Urinary bladder (tissue), 4 donors: ENCODE data around the gene FOXL3. TPM values are rescaled to one million over a fixed set of nuclear protein-coding genes. Genes with fewer than 3 reads are reported as not detected.

Source experiments
- DNase-seq: peaks from one replicate; pipeline ENCODE4 v3.0.0-alpha.2; 2015; ENCODE audit errors: extremely low spot score
- H3K27ac ChIP-seq: one replicate; pipeline ENCODE4 v1.5.1; 2013; ENCODE audit warnings: low read depth, mild to moderate bottlenecking, moderate library complexity
- H3K36me3 ChIP-seq: one replicate; pipeline ENCODE4 v1.6.1; 2013; ENCODE audit warnings: mild to moderate bottlenecking, moderate library complexity; ENCODE audit not compliant: insufficient read depth
- H3K4me1 ChIP-seq: one replicate; pipeline ENCODE4 v1.6.1; 2013; ENCODE audit warnings: mild to moderate bottlenecking, moderate library complexity; ENCODE audit not compliant: insufficient read depth
- H3K4me3 ChIP-seq: one replicate; pipeline ENCODE4 v1.5.1; 2013; ENCODE audit warnings: low read depth, low read length
- WGBS: extraction: QIAGEN DNeasy Blood & Tissue Kit; methylation state at CpG from one replicate; pipeline ENCODE4 v1.1.7; 2013; 5-methylcytosine and 5-hydroxymethylcytosine counted together
- polyA plus RNA-seq: library from polyadenylated mRNA; stranded (reverse); fragments of 200-250 nt; gene quantifications from one replicate; pipeline ENCODE4 v1.2.3, GENCODE V29; 2013
- total RNA-seq: library from RNA; depleted of rRNA; stranded (reverse); fragments of >200 nt; gene quantifications from one replicate; pipeline ENCODE4 v1.2.3, GENCODE V29; 2014
- donor health status: healthy with polysubstance abuse.
- donor health status: healthy.

FOXL3 gene
- total and polyA plus RNA-seq, 2 donors: not detected

DNA sequence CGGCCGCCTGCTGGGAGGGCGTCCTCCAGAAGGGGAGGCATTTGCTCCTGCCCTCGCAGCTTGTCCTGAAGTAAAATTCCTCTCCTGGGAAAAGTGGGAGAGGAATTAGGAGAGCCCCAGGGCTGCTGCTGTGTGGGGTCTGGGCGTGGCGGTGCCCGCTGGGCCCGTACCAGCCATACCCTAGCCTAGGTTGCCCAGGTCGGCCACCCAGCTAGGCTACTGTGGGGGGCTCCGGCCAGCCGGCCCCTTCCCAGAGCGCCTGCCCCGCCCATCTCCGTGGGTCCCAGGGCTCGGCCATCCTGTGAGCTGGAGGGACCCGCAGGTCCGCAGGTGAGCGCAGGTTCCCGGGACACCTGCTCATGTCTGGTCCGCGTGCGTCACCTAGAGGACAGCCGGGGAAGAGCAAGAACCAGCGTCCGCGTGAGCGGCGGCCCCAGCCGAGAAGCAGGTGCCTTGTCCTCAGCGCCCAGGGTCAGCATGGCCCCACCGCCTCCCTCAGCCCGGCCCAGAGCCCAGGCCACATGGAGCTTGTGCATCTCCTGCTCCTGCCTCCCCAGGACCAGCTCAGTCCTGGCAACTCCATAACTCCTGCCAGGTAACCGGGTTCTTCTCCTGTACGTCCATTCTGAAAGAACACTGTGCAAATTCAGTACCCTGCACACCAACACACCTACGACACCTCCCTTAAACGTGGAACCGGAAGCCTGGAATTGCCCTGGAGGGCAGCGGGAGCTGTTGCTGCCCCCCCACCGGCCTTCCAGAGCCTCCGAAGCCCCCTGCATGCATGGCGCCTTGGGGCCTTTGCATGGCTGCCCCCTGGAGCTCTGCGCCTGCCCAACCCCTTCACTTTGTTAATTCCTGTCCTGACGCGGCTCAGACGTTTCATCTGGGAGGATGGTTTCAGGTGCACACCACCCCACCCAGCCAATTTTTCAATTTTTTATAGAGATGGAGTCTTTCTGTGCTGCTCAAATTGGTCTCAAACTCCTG is 22.8 kb upstream of the FOXL3 start:
- Histone ChIP-seq H3K4me3 (no peak overlapping the region), H3K27ac (no peak overlapping the region), H3K36me3 (no peaks in the 10 kb centered on the region), H3K4me1 (no peaks in the 10 kb centered on the region)
- WGBS: 77% methylated on average over 45 of the region's 45 CpGs
- no peak for DNase-seq

DNA sequence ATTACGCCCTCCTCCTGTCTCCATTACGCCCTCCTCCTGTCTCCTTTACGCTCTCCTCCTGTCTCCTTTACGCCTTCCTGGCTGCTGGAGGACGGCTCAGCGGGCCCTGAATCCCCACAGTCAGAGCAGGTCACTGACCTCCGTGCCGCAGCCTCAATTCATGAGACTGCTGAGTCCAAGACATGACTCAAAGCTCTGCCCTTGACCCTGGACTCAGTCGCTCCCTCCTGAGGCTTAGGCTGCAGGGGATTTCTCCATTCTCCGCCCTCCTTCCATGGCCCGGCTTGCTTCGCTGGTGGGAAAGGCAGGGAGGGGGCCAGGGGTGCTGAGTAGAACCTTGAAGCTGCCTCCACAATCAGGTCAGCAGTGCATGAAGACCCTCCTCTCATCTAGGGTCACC is 21.0 kb upstream of the FOXL3 start:
- 68% methylated on average over 12 of the region's 12 CpGs for WGBS
- Histone ChIP-seq H3K36me3 (no peaks in the 10 kb centered on the region), H3K27ac (no peak overlapping the region), H3K4me3 (no peak overlapping the region), H3K4me1 (no peaks in the 10 kb centered on the region)
- no peak for DNase-seq

DNA sequence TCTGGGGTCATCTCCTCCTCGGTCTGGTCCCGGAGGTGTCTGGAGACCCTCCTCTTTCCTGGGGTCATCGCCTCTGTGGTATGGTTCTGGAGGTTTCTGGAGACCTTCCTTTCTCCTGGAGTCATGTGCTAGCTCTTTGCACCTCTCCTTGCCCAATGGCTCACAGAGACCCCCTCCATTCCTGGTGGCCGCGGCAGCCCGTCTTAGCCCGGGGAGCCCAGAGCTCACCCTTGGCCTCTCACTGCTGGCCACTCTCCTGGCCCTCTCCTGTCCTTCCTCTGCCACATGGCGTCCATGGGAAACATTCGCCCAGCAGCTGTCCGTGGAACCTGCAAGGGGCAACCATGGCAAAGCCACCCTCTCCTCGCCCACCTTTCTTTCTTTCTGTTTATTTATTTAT is 20.2 kb upstream of the FOXL3 start:
- H3K36me3 ChIP-seq: no peaks in the 10 kb centered on the region
- WGBS: 89% methylated on average over 11 of the region's 11 CpGs
- H3K4me3 ChIP-seq: no peak overlapping the region
- no peaks in the 10 kb centered on the region for H3K4me1 ChIP-seq
- DNase-seq: no peak
- no peak overlapping the region for H3K27ac ChIP-seq

DNA sequence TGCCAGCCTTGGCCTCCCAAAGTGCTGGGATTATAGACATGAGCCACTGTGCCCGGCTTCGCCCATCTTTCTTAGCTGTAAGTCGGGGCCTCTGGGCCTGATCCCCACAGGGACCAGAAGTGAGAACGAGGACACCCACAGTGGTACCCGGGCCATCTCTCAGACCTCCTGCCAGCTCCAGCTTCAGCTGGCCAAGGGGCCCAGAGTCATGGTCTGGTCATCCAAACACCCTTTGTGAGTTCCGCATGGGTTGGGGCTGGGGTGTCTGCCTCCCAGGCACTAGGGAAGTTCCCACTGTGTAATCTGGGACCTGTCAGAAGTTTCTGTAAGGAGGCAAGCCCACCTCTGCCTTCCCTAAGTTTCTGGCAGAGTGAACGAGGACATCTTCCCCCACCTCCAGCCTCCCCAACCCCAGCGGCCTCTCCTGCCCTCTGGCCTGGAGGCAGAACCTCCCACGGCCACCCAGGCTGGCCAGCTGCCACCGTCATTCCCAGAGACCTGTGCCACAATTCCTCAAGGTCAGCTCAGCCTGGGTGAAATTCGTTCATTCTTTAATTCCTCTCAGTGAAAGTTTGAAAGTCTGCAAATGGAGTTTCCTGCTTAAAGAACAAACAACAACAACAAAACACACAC is 19.5 kb upstream of the FOXL3 start:
- Histone ChIP-seq H3K36me3 (no peaks in the 10 kb centered on the region), H3K4me1 (no peaks in the 10 kb centered on the region), H3K4me3 (no peak overlapping the region), H3K27ac (no peak overlapping the region)
- WGBS: 80% methylated on average over 11 of the region's 11 CpGs
- DNase-seq: no peak

DNA sequence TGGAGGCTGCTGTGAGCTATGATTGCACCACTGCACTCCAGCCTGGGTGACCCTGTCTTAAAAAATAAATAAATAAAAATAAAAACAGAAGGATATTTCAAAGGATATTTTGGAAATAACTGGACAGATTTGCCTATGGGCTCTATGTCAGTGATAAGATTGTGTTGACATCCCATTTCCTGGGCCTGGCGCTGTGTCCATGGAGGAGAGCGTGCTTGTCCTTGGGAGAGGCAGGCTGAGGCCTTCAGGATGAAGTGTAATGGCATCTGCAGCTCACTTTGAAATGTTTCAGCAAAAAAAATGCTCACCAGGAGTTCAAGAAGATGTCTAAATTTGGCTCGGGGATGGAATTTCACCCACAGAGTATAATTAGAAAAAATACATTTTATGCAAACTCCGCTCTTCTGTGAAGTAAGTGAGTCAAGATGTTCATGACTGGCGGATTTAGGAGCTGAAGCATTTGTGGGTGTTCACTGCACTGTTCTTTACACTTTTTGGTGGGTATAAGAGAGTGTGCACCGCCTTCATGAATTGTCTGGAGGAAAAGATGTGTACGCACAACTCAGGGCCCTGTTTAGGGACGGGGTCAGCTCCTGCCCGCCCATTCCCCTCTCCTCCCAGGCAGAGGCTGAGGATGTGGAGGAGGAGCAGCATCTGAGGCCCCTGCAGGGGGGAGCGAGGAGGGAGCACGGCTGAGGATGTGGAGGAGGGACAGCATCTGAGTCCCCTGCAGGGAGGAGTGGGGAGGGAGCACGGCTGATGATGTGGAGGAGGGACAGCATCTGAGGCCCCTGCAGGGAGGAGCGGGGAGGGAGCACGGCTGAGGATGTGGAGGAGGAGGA is 18.5 kb upstream of the FOXL3 start:
- WGBS: 85% methylated on average over 14 of the region's 14 CpGs
- Histone ChIP-seq H3K4me3 (no peak overlapping the region), H3K36me3 (no peaks in the 10 kb centered on the region), H3K4me1 (no peaks in the 10 kb centered on the region), H3K27ac (no peak overlapping the region)
- no peak for DNase-seq

DNA sequence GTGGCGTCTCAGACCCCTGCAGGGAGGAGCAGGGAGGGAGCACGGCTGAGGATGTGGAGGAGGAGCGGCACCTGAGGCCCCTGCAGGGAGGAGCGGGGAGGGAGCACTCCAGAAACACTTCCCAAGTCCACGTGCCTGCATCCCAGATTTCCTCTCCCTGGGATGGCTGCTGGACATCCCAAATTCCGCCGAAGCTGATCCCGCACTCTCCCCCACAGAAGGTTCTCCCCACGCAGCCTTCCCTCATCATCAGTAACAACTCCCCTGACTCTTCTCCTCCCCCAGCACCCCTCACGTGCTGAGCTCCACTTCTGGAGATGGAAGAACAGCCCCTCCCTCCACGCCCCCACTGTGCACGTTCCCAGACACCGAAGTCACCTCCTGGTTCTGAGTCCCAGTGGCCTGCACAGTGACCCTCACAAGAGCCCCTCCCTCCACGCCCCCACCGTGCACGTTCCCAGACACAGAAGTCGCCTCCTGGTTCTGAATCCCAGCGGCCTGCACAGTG is 17.8 kb upstream of the FOXL3 start:
- 87% methylated on average over 18 of the region's 18 CpGs for WGBS
- no peak for DNase-seq
- no peaks in the 10 kb centered on the region for H3K36me3 ChIP-seq
- H3K27ac ChIP-seq: no peak overlapping the region
- no peak overlapping the region for H3K4me3 ChIP-seq
- H3K4me1 ChIP-seq: no peaks in the 10 kb centered on the region

DNA sequence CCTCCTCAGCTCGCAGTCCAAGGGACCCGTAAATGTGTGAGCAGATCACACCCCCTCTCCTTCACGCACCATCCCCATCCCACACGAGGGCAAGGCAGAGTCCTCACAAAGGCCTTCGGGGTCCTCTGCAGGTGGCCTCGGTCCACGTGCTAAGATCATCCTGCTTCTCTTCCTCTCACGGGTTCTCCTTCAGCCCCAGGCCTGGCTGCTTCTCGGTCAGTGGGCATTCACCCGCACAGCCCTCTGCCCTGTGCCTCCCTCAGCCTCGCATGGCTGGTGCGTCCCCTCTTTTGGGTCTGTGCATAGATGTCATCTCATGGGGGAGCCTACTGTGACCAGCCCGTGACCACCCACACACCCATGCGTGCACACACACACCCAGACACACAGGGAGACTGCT is 17.3 kb upstream of the FOXL3 start:
- WGBS: 86% methylated on average over 14 of the region's 14 CpGs
- H3K27ac ChIP-seq: no peak overlapping the region
- no peak overlapping the region for H3K4me3 ChIP-seq
- no peaks in the 10 kb centered on the region for H3K4me1 ChIP-seq
- H3K36me3 ChIP-seq: no peaks in the 10 kb centered on the region
- no peak for DNase-seq

DNA sequence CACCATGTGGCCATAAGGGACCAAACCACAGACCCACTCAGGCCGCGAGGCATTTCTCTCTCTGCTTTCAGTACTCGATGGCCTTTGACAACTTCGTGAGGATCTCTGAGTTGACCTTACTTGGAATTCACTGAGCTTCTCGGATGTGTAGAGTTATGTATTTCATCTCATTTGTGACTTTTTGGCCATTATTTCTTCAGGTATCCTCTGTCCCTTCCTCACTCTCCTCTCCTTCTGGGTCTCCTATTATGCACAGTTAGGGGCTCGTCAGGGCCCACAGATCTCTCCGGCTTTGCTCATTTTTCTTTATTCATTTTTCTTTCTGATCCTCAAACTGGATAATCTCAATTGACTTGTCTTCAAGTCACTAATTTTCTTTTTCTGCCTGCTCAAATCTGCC is 16.6 kb upstream of the FOXL3 start:
- 94% methylated on average over 7 of the region's 7 CpGs for WGBS
- DNase-seq: no peak
- Histone ChIP-seq H3K36me3 (no peaks in the 10 kb centered on the region), H3K4me1 (no peaks in the 10 kb centered on the region), H3K27ac (no peak overlapping the region), H3K4me3 (no peak overlapping the region)

DNA sequence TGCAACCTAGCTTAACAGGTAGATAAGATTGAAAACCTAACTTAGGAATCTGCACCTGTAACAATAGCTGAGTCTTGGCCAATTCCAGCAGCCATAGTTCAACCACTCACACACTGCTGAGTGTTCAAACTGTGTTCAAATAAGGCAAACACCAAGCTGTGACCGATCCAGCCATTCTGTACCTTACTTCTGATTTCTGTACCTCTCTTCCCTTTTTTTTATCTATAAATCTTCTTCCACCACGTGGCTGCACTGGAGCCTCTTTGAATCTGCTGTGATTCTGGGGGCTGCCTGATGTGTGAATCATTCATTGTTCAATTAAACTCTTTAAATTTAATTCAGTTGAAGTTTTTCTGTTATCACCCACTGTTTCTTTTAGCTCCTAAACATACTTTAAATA is 15.7 kb upstream of the FOXL3 start:
- H3K4me3 ChIP-seq: no peak overlapping the region
- 49% methylated on average over 2 of the region's 2 CpGs for WGBS
- DNase-seq: no peak
- no peaks in the 10 kb centered on the region for H3K36me3 ChIP-seq
- no peaks in the 10 kb centered on the region for H3K4me1 ChIP-seq
- H3K27ac ChIP-seq: no peak overlapping the region

DNA sequence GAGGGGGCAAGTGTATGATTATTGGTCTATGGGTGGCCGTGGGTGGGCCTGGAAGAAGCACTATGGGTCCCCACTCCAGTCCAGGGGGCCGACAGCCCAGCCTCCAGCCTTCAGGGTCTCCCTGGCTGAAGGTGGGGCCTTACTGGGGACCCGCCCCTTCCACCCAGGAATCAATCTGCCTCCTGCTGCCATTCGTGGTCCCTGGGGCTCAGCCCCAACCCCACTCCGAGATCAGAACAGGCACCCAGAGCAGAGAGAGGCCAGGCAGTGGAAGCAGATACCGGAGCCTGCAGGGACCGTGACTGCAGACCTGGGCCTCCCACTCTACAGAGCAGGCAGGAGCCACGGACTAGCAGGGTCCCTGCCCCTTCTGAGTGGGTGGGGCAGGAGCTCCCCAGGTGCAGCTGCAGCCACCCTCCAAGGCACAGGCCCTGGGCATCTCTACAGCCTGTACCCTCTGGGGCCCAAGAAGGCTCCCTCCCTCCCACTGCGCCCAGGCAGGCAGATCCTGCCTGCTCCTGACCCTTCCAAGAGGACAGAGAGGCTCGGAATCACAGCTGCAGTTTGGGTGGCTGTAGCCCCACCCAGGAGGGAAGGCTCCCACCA is 13.6 kb upstream of the FOXL3 start:
- Histone ChIP-seq H3K4me3 (no peak overlapping the region), H3K4me1 (no peaks in the 10 kb centered on the region), H3K27ac (no peak overlapping the region), H3K36me3 (no peaks in the 10 kb centered on the region)
- no peak for DNase-seq
- 85% methylated on average over 10 of the region's 10 CpGs for WGBS

DNA sequence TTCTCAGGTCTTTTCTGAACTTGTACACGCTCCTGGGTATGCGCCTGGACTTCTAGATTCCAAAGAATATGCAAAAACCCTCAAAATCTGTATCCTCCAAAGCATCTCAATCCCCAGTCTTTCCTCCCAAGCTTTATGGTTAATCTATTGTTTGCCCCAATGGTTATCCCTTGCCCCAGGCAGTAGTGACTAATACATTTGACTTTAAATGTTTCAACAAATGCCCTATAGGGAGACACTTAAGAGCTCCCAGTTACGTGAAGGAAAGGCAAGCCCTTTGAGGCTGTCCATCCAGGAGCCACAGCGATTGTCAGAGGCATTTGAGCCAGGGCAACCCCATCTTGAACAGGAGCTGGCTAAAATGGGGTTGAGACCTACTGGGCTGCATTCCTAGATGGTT is 12.7 kb upstream of the FOXL3 start:
- DNase-seq: no peak
- no peaks in the 10 kb centered on the region for H3K36me3 ChIP-seq
- H3K27ac ChIP-seq: no peak overlapping the region
- no peaks in the 10 kb centered on the region for H3K4me1 ChIP-seq
- no peak overlapping the region for H3K4me3 ChIP-seq
- WGBS: 91% methylated on average over 4 of the region's 4 CpGs

DNA sequence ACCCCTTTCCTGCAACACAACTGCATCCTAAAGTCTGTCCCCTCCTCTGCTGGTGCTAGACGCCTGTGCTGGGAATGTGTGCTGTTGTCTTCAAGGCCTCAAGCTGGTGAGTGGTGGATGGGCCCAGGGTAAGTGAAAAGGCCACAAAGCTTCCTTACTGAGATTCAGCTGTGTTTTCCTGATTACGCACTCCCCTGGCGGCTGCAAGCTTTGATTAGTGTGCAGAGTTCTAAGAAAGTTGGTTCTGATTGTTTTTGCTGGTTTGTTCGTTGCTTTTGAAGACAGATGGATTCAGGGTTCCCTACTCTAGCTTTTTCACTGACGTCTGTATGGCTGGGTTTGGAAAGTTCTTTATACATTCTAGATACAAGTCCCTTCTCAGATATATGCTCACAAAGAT is 11.9 kb upstream of the FOXL3 start:
- DNase-seq: no peak
- H3K36me3 ChIP-seq: no peaks in the 10 kb centered on the region
- H3K4me3 ChIP-seq: no peak overlapping the region
- no peak overlapping the region for H3K27ac ChIP-seq
- 83% methylated on average over 5 of the region's 5 CpGs for WGBS
- no peaks in the 10 kb centered on the region for H3K4me1 ChIP-seq

DNA sequence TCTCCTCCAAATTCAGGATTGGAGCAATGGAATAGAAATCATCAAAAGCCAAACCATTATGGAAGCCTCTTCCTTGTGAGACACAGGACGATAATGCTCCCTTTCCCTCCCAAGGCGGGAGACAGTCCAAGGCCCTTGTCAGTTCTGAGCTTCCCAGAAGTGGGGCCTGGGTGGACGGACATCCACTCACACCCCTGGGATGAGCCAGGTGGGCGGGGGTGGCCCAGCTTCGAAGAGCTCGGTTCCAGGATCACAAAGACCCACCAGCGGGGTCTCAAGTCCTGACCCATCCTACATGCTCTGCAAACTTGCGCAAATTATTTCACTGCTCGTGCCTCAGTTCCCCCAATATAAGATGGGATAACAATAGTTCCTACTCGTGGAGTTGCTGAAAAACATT is 10.1 kb upstream of the FOXL3 start:
- no peak for DNase-seq
- 81% methylated on average over 10 of the region's 10 CpGs for WGBS
- no peaks in the 10 kb centered on the region for H3K36me3 ChIP-seq
- H3K4me3 ChIP-seq: no peak overlapping the region
- no peak overlapping the region for H3K27ac ChIP-seq
- no peaks in the 10 kb centered on the region for H3K4me1 ChIP-seq
